HG03558 (cell line): Measurements from ENCODE around the gene TSPYL1.
"Not testable (repeated sequence)": the region's sequence is repeated elsewhere in the genome, so short reads cannot be mapped to it uniquely, and the experiment has no call there.

Experiments used
- ATAC-seq: cut with Tn5 transposase; IDR thresholded peaks from one replicate; pipeline ENCODE4 v1.9.1; 2021; ENCODE audit warnings: moderate number of reproducible peaks; ENCODE audit not compliant: unreplicated experiment; ENCODE audit errors: extremely low read depth

TSPYL1 gene

DNA sequence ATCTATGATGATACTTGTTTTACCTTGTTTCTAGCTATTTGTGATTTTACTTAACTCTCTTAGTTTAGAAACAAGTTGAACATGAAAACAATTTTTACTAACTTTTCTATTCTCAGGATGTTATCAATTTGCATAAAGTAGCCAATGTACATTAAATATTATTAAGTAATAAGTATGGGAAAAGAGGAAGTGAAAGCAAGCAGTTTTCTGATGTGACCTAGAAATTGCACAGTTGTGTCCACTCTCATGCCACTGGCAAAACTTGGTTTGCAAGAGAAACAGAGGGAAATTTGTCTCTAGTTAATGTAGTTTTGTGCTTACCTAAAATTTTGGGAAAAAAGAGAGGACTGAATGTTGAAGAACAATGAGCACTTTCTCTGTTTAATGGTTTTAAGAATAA, 19.2 kb upstream of the TSPYL1 start:
- peak; percentile 61 for ATAC-seq

DNA sequence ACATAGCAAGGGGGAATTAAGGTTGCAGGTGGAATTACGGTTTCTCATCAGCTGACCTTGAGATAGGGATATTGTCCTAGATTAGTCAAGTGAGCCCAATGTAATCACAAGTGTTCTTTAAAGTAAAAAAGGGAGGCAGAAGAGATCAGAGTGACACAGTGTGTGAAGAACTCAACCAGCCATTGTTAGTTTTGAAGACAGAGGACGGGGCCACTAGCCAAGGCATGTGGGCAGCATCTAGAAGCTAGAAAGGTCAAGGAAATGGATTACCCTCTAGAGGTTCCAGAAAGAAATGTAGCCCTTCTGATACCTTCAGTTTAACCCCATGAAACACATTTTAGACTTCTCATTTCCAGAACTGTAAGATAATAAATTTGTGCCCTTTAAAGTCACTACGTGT, 18.5 kb upstream of the TSPYL1 start:
- no peak for ATAC-seq

DNA sequence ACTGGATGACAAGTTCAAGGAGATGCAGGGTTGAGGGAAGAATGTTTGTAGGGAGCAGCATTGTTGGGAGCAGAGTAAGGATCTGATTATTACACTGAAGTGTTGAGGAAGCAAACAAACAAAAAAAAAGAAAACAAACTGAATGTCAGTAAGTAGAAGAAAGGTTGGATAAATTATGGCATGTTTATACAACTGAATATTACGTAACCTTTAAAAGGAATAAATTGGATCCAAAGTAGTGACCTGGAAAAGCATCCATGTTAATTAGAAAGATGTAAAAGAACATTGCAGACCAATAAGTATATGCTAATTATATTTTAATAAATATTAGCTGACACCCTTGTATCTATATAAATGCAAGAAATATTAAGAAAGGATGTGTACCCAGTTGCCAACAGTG, 12.8 kb upstream of the TSPYL1 start:
- no peak for ATAC-seq

DNA sequence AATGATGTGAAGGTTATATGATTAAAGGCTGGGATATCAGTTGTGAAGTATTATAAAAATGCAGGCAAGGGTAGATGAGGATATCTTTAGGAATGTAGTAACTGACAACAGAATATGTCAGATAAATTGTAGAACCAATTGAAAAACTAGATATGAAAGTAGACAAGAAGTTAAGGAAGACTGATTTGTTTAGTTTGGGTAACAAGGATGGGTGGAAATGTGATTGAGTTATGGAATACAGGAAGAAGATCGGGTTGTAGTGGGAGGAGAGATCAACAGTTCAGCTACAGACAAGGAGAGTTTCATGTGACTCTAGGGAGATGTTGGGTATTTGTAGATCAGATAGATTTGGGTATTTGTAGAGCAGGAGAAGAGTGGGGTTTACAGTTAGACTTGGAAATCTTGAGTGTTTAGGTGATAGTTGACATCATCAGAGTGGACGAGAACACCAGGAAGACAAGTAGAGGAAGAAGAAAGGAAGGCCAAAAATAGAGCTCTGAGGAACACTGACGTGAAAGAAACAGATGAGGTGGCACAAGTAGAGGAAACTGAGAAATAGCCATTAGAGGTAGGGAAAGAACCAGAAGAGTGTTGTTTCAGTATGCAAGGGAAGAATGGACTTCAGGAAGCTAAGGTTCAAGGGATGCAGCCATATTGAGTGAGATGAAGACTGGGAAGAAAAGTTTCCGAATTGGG, 12.1 kb upstream of the TSPYL1 start:
- no peak for ATAC-seq

DNA sequence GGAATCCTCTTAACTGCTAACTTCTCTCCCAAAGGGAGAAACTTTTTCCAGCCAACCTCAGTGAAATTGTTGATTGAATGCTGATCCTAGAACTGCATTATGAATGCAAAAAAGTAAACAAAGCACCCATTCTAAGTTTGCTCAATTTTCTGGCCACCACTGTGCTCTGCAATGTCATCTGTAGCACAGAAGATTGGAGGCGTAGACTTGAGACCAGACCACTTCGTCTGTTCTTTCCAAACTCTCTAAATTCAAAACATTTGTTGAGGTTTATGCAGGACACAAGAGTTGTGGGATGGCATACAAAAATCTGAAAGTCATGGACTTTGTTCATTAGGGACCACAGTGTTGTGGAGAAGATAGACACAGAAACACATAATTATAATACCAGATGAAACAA, 11.1 kb upstream of the TSPYL1 start:
- no peak for ATAC-seq

DNA sequence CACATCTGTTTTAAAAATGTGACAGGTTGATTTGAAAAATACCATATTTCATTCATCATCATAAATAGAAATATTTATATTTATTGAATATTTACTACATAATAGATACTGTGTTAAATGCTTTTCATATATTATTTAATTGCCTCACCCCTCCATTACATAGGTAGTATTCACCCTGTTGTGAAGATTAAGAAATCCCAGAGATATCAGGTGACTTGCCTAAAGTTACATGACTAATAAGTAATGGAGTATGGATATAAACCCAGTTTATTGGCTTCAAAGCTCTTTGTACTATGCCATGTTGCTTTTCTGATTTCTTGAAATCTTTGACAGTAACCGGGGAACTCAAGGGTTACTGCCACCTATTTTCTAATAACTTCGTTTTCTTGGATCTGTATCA, 10.1 kb upstream of the TSPYL1 start:
- no peak for ATAC-seq

DNA sequence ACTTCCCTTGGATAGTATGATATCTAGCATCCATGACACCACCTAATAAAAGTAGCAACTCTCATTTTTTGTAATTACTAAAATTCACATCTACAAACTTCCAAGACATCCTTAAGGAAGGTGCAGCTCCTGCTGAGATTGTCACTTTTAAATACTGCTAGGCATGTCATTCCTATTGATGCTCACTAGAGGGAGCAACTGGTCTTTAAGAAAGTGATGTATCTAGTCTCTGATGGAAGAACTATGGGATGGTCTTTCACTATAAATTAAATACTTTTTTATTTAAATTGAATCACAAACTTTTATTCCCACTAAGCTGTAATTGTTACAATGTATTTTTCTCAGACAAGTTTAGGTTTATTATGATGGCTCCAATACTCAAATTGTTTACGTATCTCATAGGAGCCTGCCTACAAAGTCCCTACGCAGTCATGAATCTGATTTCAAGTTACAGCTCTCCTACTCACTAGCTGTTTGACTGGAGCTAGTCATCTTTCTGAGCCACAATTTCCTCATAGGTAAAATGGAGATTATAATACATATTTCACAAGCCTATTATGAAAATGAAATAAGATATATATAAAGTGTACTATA, 8.1 kb upstream of the TSPYL1 start:
- ATAC-seq: no peak

DNA sequence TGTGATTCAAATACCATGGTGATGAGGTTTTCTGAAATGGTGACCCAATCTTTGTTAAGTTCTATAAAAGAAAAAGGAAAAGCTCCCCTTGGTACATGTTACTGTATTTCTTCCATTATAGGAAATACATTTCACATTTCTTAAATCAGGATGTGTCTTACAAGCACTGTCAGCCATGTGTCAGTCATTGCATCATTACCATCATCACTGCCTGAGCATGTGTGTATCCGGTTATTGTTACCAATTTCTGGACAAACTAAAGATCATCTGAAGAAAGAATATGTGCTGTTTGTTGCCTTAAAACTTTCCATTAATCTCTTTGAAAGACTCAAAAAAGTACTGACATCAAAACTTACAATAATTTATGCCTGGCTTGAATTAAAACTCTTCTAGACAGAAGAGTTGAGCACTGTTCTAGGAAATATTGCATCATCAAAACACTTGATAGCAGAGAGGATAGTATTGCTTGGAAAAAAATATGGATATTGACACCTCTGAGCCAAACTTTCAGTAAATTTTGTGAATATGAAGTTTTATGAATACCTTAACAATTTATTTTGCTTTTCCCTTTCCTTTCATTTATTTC, 7.1 kb upstream of the TSPYL1 start:
- ATAC-seq: no peak

DNA sequence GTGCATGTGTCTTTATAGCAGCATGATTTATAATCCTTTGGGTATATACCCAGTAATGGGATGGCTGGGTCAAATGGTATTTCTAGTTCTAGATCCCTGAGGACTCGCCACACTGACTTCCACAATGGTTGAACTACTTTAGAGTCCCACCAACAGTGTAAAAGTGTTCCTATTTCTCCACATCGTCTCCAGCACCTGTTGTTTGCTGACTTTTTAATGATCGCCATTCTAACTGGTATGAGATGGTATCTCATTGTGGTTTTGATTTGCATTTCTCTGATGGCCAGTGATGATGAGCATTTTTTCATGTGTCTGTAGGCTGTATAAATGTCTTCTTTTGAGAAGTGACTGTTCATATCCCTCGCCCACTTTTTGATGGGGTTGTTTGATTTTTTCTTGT, 5.3 kb upstream of the TSPYL1 start:
- not testable (repeated sequence) for ATAC-seq

DNA sequence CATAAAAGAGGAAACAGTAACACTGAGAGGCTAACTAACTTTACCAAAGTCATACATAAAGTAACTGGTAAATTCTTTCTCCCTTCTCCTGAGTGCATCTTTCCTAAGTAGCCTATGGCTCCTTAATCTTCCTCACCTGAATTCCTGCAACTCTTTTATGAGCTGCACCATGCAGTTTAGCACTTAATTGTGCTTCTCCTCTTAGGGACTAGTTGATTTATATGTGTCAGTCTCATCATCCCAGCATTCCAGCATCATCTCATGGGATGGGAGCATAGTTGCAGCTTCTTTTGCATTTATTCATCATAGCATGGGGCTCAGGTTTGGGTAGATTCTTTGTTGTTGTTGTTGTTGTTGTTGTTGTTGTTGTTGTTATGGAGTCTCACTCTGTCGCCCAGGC, 3.5 kb upstream of the TSPYL1 start:
- ATAC-seq: no peak

DNA sequence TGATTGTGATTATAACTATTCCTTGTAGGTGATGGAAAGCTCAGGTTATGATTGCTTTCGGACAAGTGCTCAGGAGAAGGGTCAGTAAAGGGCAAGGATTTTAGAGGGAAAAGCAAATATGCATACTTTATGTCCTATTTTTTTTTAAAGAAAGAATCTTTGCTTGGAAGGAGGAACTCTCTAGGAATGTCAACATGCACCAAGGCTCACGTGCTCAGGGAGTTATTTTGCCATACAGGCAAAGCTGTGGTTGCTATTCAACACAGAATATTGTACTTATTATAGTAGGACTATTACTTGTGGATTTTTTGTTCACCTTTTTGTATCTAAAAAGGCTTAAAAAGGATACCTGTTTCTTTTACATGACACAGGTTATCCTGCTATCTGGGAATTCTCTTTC, 3.0 kb upstream of the TSPYL1 start:
- no peak for ATAC-seq

DNA sequence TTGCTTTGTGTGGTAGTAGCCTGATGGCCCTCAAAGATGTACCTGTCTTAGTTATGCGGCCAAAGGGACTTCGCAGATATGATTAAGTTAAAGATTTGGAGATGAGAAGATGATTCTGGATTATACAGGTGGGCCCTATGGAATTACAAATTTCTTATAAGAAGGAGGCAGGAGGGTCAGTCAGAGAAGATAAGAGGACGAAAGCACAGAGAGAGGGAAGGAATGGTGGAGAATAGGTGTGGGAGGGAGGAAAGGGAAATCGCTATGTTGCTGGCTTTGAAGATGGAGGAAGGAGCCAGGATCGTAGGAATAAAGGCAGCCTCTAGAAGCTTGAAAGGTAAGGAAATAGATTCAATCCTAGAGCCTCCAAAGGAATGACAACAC, 1.2 kb upstream of the TSPYL1 start:
- no peak for ATAC-seq

DNA sequence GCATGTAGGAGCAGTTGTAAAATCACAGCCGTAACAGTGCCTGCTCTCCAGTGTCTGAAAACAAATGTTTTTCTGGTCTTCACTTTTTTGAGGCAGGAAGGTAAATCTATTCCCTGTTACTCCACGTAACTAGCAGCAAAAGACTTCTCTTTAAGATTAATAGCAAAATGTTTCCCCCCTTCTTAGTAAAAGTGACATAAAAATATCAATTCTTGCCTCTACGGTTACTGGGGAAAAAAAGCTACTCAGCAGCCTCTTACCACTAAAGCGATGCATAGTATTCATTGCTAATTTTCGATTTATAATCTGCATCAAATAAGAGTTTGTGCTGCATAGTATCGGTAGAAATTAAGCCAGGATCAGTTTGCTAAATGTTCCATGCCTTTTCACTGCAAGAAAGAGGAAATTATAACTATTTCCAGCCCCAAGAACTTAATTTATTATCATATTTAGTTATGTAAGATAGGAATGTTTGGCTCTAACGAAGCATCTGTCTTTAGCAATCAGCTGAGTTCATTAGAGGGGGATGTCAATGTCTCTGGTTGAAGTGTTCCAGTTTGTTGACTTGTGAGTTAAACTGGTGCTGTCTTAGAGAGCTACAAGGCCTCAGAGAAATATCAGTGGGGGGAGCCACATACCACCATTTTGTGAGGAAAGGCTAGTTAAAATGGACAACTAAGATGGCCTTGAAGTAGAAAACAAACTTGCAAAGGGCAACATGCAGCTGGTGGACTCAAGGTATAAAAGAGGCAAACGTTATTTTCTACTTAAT, 617 bp upstream of the TSPYL1 start:
- no peak for ATAC-seq

DNA sequence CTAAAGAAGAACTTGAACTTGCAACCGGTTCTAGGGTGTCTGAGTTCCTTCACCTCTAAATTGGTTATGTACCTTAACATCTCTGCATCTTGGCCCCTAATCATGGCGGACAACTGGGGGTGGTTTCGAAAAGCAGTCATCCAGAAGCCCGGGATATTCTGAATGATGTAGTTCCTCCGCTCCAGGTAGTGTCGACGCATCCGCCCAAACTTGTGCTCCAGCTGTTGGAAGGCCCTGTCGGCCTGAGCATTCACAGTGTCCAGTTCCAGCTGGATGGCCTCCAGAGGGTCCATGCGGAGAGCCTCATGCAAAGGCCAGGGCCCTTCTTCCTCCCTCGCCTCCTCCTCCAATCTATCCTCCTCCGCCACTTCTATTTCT, 887 bp downstream of the TSPYL1 start:
- ATAC-seq: peak; percentile 1

DNA sequence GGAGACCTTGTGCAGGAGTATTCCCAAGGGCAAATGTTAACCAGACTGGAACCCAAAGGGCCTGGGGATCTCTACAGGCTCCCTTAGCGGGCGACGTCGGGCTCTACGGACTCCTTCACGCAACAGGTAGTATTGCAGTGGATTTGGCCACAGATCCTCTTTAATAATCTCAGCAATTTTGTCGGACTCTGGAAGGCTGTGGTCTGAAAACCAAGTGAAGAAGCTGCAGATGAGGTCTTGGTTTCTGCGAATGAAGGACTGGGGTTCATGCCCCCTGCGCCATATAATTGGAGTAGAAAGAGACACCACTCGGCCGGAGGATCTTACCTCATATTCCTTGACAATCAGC, 1.3 kb downstream of the TSPYL1 start:
- no peak for ATAC-seq

DNA sequence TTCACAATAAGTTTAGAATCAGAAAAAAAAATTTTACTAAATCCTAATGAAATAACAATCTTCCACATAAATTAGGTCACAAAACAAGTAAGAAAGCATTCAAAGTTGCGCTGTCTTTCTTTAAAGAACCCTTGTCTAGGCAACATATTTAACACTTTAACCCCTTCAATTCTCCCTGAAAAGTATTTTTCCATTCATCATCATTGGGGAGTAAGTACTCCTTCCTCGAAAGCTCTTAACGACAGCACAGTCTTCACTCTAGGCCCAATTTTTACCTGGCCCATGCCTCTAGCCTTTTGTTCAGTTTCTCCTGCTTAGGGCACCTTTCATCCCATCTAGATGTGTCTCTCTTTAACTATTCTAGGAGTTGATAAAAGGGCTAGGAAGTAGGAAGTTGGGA, 2.6 kb downstream of the TSPYL1 start:
- ATAC-seq: no peak

DNA sequence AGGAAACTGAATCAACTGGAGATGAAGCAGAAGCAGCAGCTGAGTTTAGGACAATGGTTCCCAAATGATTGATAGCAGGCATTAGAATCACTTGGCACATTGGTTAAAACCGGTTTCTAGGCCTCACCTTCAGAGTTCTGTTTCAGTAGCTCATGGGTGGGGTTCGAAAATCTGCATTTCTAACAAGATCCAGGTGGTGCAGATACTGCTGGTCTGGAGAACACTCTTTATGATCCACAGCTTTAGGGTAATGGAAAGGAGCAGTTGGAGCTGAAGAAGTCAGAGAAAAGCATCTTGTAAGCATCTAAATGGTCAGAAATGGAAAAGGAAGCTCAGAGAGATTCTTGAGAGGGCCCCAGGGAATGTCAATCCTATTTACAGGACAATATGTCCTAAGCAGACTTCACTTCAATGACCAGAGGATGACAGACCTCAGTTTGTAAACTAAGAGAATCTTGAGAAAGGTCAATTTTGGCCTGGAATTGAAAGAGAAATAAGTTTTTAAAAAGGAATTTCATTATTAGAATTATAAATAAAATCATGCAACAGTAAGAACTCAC, 8.5 kb downstream of the TSPYL1 start:
- ATAC-seq: no peak

DNA sequence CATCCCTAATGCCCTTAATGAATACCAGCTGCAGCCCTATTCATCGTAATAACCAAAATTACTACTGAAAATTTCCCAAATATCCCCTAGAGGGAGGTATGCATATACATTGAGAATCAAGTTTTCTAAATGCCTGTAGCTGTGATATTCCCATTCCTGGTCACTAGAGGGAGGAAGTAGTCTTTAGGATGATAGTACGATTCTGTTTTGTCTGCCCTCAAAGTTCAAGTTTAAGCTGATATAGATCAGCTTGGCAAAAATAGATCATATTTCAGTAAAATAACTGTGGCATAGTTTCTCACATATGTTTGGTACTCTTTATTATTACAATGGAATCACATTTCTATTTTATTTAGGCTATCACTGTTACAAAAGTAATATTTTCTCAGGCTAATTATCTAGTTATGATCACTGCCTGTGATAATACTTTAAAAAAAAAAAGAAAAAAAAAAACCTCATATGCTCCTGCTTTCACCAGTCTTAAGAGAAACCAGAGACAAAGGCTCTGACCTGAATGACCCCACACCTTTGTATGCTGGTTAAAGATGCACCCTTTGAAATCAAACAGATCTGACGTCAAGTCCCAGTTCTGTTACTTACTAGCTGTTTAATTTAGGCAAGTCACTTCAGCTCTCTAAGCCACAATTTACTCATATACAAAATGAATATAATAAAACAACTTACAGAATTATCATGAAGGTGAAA, 11.0 kb downstream of the TSPYL1 start:
- ATAC-seq: peak; percentile 94

DNA sequence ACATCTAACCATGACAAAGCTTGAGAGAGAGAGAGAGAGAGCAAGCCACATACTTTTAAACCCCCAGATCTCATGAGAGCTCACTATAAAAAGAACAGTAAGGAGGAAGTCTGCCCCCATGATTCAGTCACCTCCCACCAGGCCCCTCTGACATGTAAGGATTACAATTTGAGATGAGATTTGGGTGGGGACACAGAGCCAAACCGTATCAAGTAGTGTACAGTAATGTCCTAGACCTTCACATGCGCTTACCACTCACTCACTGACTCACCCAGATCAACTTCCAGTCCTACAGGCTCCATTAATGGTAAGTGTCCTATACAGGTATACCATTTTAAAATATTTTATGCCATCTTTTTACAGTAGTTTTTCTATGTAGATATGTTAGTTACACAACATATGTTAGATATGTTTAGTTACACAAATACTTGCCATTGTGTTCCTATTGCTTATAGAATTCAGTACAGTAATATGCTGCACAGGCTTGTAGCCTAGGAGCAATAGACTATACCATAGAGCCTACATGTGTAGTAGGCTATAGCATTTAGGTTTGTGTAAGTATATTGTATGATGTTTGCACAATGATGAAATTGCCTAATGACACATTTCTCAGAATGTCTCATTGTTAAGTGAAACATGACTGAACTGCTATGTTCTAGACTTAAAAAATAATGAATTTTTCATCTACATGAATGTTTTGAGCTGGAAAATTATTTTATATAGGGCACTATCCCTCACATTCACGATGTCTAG, 11.7 kb downstream of the TSPYL1 start:
- no peak for ATAC-seq

DNA sequence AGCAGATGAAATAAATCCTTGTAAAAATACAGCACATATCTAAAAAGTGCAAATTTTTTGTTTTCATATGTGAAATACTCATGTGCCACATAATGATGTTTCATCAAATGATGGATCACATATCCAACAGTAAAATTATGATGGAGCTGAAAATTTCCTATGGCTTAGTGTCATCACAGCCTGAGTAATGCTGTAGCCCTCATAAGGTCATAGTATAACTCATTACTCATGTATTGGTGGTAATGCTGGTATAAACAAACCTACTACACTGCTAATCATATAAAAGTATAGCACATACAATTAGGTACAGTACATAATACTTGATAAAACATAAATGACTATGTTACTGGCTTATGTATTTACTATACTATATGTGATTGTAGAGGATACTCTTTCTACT, 12.9 kb downstream of the TSPYL1 start:
- ATAC-seq: no peak
